PC-3 (cell line): ENCODE measurements around the gene CARMIL1.

ENCODE experiments used
- EZH2 ChIP-seq: fragments of 300-600 bp; sonication (generic); IDR thresholded peaks from one replicate; pipeline ENCODE4 v1.6.1; 2017; ENCODE audit warnings: antibody characterized with exemption, mild to moderate bottlenecking, low read length; ENCODE audit not compliant: unreplicated experiment
- EZH2phosphoT487 ChIP-seq: fragments of 300-600 bp; sonication (generic); IDR thresholded peaks from 2 replicates; pipeline ENCODE4 v1.6.1; 2018; ENCODE audit warnings: mild to moderate bottlenecking, antibody characterized with exemption, low read length, borderline replicate concordance
- TF ChIP-seq, protein P1 (sequence below): fragments of 300-600 bp; sonication (generic); conservative IDR thresholded peaks from 2 replicates; pipeline ENCODE4 v1.5.1; 2017; ENCODE audit warnings: antibody characterized with exemption, low read depth, mild to moderate bottlenecking, low read length

DNA sequence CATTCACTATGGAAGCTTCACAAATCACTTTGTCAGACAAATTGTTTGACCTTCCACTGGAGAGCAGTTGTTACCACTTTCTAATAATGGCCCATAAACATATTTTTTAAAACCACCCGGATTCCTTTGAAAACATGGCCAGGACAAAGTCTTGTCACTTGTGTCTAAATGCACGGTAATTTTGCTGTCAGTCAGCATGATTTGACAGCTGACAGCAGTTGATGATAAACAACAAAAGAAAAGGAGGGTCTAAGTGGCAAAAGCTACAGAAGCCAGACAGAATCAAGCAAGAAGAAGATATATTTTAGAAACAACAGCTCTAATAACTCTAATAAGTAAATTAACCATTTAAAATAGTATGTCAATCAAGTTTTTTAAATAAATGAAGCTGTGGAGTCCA, 27.7 kb upstream of the CARMIL1 start:
- TF ChIP-seq, protein P1, sequence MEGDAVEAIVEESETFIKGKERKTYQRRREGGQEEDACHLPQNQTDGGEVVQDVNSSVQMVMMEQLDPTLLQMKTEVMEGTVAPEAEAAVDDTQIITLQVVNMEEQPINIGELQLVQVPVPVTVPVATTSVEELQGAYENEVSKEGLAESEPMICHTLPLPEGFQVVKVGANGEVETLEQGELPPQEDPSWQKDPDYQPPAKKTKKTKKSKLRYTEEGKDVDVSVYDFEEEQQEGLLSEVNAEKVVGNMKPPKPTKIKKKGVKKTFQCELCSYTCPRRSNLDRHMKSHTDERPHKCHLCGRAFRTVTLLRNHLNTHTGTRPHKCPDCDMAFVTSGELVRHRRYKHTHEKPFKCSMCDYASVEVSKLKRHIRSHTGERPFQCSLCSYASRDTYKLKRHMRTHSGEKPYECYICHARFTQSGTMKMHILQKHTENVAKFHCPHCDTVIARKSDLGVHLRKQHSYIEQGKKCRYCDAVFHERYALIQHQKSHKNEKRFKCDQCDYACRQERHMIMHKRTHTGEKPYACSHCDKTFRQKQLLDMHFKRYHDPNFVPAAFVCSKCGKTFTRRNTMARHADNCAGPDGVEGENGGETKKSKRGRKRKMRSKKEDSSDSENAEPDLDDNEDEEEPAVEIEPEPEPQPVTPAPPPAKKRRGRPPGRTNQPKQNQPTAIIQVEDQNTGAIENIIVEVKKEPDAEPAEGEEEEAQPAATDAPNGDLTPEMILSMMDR = no peak
- TF ChIP-seq EZH2 (no peak), EZH2phosphoT487 (no peak)
